Osteoblast (primary cell): Measurements from ENCODE around the gene S100A8. TPM values are rescaled to one million over a fixed set of nuclear protein-coding genes. Genes with fewer than 3 reads are reported as not detected.
"Not testable (repeated sequence)": the region's sequence is repeated elsewhere in the genome, so short reads cannot be mapped to it uniquely, and the experiment has no call there.

Experiments
- DNase-seq: peaks from one replicate; pipeline ENCODE4 v3.0.0; 2011; ENCODE audit warnings: low spot score, mixed read lengths; ENCODE audit not compliant: insufficient read length; ENCODE audit errors: missing footprints
- H2AFZ ChIP-seq: 2 replicates; pipeline ENCODE4 v1.6.0; 2011; ENCODE audit warnings: mild to moderate bottlenecking, low read length
- H3K27ac ChIP-seq: 2 replicates; pipeline ENCODE4 v1.5.1; 2011; ENCODE audit warnings: mild to moderate bottlenecking, low read depth, low read length, moderate library complexity
- H3K27me3 ChIP-seq: 2 replicates; pipeline ENCODE4 v1.6.0; 2012; ENCODE audit warnings: mild to moderate bottlenecking, control low read depth, inconsistent platforms, low read length, moderate library complexity; ENCODE audit not compliant: insufficient read depth
- H3K36me3 ChIP-seq: 2 replicates; pipeline ENCODE4 v1.5.1; 2011; ENCODE audit warnings: mild to moderate bottlenecking, low read length, control low read depth, moderate library complexity; ENCODE audit not compliant: insufficient read depth
- H3K4me1 ChIP-seq: 2 replicates; pipeline ENCODE4 v1.5.1; 2011; ENCODE audit warnings: mild to moderate bottlenecking, low read length, control low read depth, moderate library complexity; ENCODE audit not compliant: insufficient read depth
- H3K4me2 ChIP-seq: 2 replicates; pipeline ENCODE4 v1.6.0; 2011; ENCODE audit warnings: mild to moderate bottlenecking, low read length; ENCODE audit not compliant: insufficient read depth
- H3K4me3 ChIP-seq: fragments of 200-600 bp; sonication (generic); 3 replicates; pipeline ENCODE4 v1.5.1; 2012; ENCODE audit warnings: mild to moderate bottlenecking, low read length, inconsistent platforms; ENCODE audit not compliant: insufficient read depth
- H3K79me2 ChIP-seq: 2 replicates; pipeline ENCODE4 v1.6.0; 2012; ENCODE audit warnings: mild to moderate bottlenecking, low read length, control low read depth, inconsistent platforms; ENCODE audit not compliant: insufficient read depth
- H3K9me3 ChIP-seq: 2 replicates; pipeline ENCODE4 v1.5.1; 2011; ENCODE audit warnings: low read depth, low read length, control low read depth
- H4K20me1 ChIP-seq: 2 replicates; pipeline ENCODE4 v1.6.0; 2012; ENCODE audit warnings: mild to moderate bottlenecking, low read length, control low read depth; ENCODE audit not compliant: insufficient read depth
- total RNA-seq: library from RNA; depleted of rRNA; stranded (reverse); fragments of >200 nt; gene quantifications from 2 replicates; pipeline ENCODE4 v1.2.3, GENCODE V29; 2012
- TF ChIP-seq, protein P1 (sequence below): IDR thresholded peaks from 2 replicates; pipeline ENCODE4 v1.5.1; 2011; ENCODE audit warnings: mild to moderate bottlenecking, low read depth, low read length, moderate library complexity; ENCODE audit errors: extremely low read depth

S100A8 gene
- total RNA-seq, 1 donor: not detected

GRCh38 chr1:153348511-153349362 lies 42.1 kb downstream of the S100A8 start, which contains the start of gene PGLYRP4:
Gene PGLYRP4, minus strand, starts transcription at chr1:153348841. Its CDS starts 909 bp downstream, at chr1:153347932.
- Histone ChIP-seq H4K20me1 (no peaks in the 10 kb centered on the region), H3K27ac (no peak within 1 kb of the TSS), H3K4me2 (no peak within 1 kb of the TSS), H3K79me2 (no peaks in the 10 kb centered on the region), H3K9me3 (no peaks in the 10 kb centered on the region), H3K4me3 (no peak within 1 kb of the TSS), H3K27me3 (peaks cover 24% of the 10 kb centered on the region), H3K4me1 (no peaks in the 10 kb centered on the region), H3K36me3 (no peaks in the 10 kb centered on the region), H2AFZ (no peak within 1 kb of the TSS)
- no peak for DNase-seq
- TF ChIP-seq, protein P1, sequence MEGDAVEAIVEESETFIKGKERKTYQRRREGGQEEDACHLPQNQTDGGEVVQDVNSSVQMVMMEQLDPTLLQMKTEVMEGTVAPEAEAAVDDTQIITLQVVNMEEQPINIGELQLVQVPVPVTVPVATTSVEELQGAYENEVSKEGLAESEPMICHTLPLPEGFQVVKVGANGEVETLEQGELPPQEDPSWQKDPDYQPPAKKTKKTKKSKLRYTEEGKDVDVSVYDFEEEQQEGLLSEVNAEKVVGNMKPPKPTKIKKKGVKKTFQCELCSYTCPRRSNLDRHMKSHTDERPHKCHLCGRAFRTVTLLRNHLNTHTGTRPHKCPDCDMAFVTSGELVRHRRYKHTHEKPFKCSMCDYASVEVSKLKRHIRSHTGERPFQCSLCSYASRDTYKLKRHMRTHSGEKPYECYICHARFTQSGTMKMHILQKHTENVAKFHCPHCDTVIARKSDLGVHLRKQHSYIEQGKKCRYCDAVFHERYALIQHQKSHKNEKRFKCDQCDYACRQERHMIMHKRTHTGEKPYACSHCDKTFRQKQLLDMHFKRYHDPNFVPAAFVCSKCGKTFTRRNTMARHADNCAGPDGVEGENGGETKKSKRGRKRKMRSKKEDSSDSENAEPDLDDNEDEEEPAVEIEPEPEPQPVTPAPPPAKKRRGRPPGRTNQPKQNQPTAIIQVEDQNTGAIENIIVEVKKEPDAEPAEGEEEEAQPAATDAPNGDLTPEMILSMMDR: no peak

- H3K27me3 ChIP-seq: peaks cover 24% of the 10 kb centered on the region
- no peaks in the 10 kb centered on the region for H3K4me1 ChIP-seq
- no peak overlapping the region for H2AFZ ChIP-seq
- H4K20me1 ChIP-seq: no peaks in the 10 kb centered on the region
- no peaks in the 10 kb centered on the region for H3K79me2 ChIP-seq
- H3K27ac ChIP-seq: no peak overlapping the region
- H3K36me3 ChIP-seq: no peaks in the 10 kb centered on the region
- TF ChIP-seq, protein P1: no peak
- H3K9me3 ChIP-seq: no peaks in the 10 kb centered on the region
- no peak overlapping the region for H3K4me3 ChIP-seq
- H3K4me2 ChIP-seq: no peak overlapping the region
- DNase-seq: no peak
Observed at GRCh38 chr1:153347856-153348255, 43.0 kb downstream of the S100A8 start.

GRCh38 chr1:153347049-153347448 lies 43.8 kb downstream of the S100A8 start:
- not testable (repeated sequence) for DNase-seq, H3K79me2 ChIP-seq, H3K9me3 ChIP-seq, H3K27ac ChIP-seq, H3K4me2 ChIP-seq, H3K4me1 ChIP-seq, H4K20me1 ChIP-seq, H3K36me3 ChIP-seq, H2AFZ ChIP-seq, H3K4me3 ChIP-seq
- peaks cover 24% of the 10 kb centered on the region for H3K27me3 ChIP-seq

GRCh38 chr1:153346077-153346723 lies 44.7 kb downstream of the S100A8 start:
- Histone ChIP-seq H3K4me3 (no peak overlapping the region), H3K9me3 (no peaks in the 10 kb centered on the region), H2AFZ (no peak overlapping the region), H3K36me3 (no peaks in the 10 kb centered on the region), H3K79me2 (no peaks in the 10 kb centered on the region), H3K4me1 (no peaks in the 10 kb centered on the region), H3K4me2 (no peak overlapping the region), H4K20me1 (no peaks in the 10 kb centered on the region), H3K27me3 (peaks cover 27% of the 10 kb centered on the region), H3K27ac (no peak overlapping the region)
- no peak for DNase-seq
- TF ChIP-seq, protein P1: no peak
